Left lung (tissue), 10 donors: Measurements from ENCODE around the gene SHFL. TPM values are rescaled to one million over a fixed set of nuclear protein-coding genes. Genes with fewer than 3 reads are reported as not detected.

ENCODE experiments used
- ATAC-seq: fragments of 200-7000 bp; cut with Tn5 transposase; one replicate; pipeline ENCODE4 v1.9.1; 2020; ENCODE audit warnings: moderate library complexity
- DNase-seq, 4 donors: peaks; one replicate each; pipeline ENCODE4 v3.0.0-alpha.2; 2013 to 2020
- H3K27ac ChIP-seq, 2 donors: fragments of 200-600 bp; sonication (generic) in 1 of 2; one replicate each; pipeline versions ENCODE4 v1.5.0 to v1.8.0; 2020 to 2021
- H3K27me3 ChIP-seq, 2 donors: fragments of 200-600 bp; sonication (generic) in 1 of 2; one replicate each; pipeline versions ENCODE4 v1.5.0 to v1.8.0; 2020 to 2021
- H3K36me3 ChIP-seq, 2 donors: fragments of 200-600 bp; sonication (generic) in 1 of 2; one replicate each; pipeline versions ENCODE4 v1.5.0 to v1.8.0; 2020 to 2021
- H3K4me1 ChIP-seq, 2 donors: fragments of 200-600 bp; one replicate each; pipeline ENCODE4 v1.8.0; 2021
- H3K4me3 ChIP-seq, 2 donors: fragments of 200-600 bp; sonication (generic) in 1 of 2; one replicate each; pipeline versions ENCODE4 v1.5.0 to v1.8.0; 2020 to 2021; ENCODE audit warnings: mild to moderate bottlenecking in 1 of 2
- H3K9me3 ChIP-seq, 2 donors: fragments of 200-600 bp; sonication (generic) in 1 of 2; one replicate each; pipeline versions ENCODE4 v1.5.0 to v1.8.0; 2020 to 2021
- intact Hi-C, 2 donors: fragments of 100-400 bp; cut with DNase I; formaldehyde crosslinking; loops; one replicate each; pipeline versions ENCODE4 v1.11.2 to v1.14.2; 2022
- polyA plus RNA-seq, 6 donors: library from polyadenylated mRNA; unstranded; fragments of 120-200 nt; gene quantifications; one replicate each; pipeline ENCODE4 v1.2.1, GENCODE V29; 2013; ENCODE audit not compliant: insufficient read length in 6 of 6
- total RNA-seq, 2 donors: library from RNA; stranded (reverse); fragmentation: NEBNext Ultra II Directional; extraction: Animal tissue kit (Norgen Biotek cat#: 25700); gene quantifications; one replicate each; pipeline ENCODE4 v1.2.1, GENCODE V29; 2021
- TF ChIP-seq, protein P1 (sequence below), 2 donors: fragments of 200-600 bp; sonication (generic) in 1 of 2; IDR thresholded peaks; one replicate each; pipeline versions ENCODE4 v1.5.0 to v1.8.0; 2021; ENCODE audit warnings: antibody characterized with exemption in 2 of 2
- donor health status: DM: no; HTN: yes; CAD: no.
- donor health status: DM: no; HTN: no; CAD: no.

The SHFL gene
- total and polyA plus RNA-seq, 8 donors: 28.8 to 41.6 (median 35.8) TPM

DNA sequence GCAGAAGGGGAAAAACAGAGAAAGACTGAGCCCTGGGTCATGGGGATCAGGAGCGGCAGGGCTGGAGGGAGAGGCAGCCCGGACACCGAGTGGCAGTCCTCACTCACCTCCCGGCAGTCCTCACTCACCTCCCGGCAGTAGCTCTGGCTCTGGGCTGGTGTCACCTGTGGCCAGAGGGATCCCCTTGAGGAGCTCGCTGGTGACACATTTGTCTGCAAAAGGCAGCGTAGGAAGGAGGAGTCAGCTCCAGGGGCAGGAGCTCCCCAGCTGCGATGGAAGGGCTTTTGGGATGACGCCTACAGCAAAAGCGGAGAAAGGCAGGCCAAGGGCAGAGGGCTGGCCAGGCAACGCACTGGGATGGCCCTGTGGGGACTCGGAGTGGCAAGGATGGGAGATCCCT is 32.8 kb downstream of the SHFL start:
- DNase-seq: no peak
- Histone ChIP-seq H3K27me3 (no peaks in the 10 kb centered on the region), H3K4me3 (peak overlapping the region; percentile 86 to 95), H3K4me1 (peaks cover 19 to 51% of the 10 kb centered on the region in 2 donors), H3K27ac (peak overlapping the region in 1 of 2 donors; percentile 79), H3K36me3 (peaks cover 0 to 49% of the 10 kb centered on the region in 2 donors), H3K9me3 (no peaks in the 10 kb centered on the region)
- TF ChIP-seq, protein P1, sequence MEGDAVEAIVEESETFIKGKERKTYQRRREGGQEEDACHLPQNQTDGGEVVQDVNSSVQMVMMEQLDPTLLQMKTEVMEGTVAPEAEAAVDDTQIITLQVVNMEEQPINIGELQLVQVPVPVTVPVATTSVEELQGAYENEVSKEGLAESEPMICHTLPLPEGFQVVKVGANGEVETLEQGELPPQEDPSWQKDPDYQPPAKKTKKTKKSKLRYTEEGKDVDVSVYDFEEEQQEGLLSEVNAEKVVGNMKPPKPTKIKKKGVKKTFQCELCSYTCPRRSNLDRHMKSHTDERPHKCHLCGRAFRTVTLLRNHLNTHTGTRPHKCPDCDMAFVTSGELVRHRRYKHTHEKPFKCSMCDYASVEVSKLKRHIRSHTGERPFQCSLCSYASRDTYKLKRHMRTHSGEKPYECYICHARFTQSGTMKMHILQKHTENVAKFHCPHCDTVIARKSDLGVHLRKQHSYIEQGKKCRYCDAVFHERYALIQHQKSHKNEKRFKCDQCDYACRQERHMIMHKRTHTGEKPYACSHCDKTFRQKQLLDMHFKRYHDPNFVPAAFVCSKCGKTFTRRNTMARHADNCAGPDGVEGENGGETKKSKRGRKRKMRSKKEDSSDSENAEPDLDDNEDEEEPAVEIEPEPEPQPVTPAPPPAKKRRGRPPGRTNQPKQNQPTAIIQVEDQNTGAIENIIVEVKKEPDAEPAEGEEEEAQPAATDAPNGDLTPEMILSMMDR (IDR thresholded peaks at IDR 0.05): no peak
- intact Hi-C loops: loop anchor here in 1 of 2 donors (10.0 kb wide), 1 partner anchor 126 kb away; no protein-coding TSS in a partner anchor
- ATAC-seq: no peak

DNA sequence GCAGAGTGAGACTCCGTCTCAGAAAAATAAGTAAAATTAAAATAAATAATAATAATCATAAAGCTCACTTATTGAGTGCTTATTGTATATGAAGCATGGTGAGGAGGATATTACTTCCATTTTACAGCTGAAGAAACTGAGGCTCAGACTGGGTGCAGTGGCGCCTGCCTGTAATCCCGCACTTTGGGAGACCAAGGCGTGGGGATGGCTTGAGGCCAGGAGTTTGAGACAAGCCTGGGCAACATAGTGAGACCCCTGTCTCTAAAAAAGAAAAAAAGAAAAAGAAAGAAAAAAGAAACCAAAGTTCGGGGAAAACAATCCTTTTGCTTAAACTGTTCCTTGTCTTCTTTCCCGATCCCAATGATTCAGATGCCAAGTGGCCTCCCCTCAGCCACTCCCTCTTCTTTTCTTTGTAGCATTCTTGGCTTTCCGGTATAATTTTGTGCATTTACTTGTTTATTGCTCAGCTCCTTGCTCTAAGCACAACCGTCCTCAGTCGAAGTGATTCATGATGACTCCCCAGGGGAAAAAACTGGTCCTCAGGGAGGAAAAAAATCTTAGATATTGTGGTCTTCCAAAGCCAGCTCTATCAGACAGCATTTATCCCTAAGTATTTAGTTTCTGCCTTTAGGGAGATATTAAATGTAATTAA is 34.5 kb downstream of the SHFL start:
- peaks cover 0 to 32% of the 10 kb centered on the region in 2 donors for H3K36me3 ChIP-seq
- H3K4me1 ChIP-seq: peaks cover 19 to 53% of the 10 kb centered on the region in 2 donors
- peak overlapping the region in 1 of 2 donors; percentile 79 for H3K27ac ChIP-seq
- no peaks in the 10 kb centered on the region for H3K9me3 ChIP-seq
- DNase-seq (no peak), ATAC-seq (peak; percentile 3)
- intact Hi-C loops: no loop called here
- TF ChIP-seq, protein P1 (IDR thresholded peaks at IDR 0.05): no peak
- H3K4me3 ChIP-seq: no peak overlapping the region
- H3K27me3 ChIP-seq: no peaks in the 10 kb centered on the region

DNA sequence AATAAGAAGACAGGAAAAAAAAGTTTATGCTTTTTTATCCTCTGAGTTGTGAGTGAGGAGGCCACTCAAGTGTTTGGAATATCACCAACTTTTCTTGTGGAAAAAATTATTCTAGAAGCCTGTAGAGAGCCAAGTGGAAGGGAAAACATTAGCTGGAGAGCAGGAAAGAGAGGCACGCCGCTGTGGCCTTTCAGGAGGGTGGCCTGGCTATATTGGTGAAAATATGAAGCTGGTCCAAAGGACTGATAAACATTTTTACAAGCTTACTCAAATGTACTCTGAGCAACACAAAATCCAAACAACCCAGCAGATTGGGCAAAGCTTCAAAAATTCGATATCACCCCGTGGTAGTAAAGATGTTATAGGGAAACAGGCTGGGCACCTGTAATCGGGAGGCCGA is 35.9 kb downstream of the SHFL start:
- no peaks in the 10 kb centered on the region for H3K27me3 ChIP-seq
- H3K36me3 ChIP-seq: peaks cover 0 to 18% of the 10 kb centered on the region in 2 donors
- intact Hi-C loops: no loop called here
- peak; percentile 61 for ATAC-seq
- TF ChIP-seq, protein P1 (IDR thresholded peaks at IDR 0.05): no peak
- no peaks in the 10 kb centered on the region for H3K9me3 ChIP-seq
- H3K4me1 ChIP-seq: peaks cover 19 to 50% of the 10 kb centered on the region in 2 donors
- peak in 1 of 4 donors; percentile 35 for DNase-seq
- peak overlapping the region; percentile 41 to 79 for H3K27ac ChIP-seq
- H3K4me3 ChIP-seq: no peak overlapping the region

DNA sequence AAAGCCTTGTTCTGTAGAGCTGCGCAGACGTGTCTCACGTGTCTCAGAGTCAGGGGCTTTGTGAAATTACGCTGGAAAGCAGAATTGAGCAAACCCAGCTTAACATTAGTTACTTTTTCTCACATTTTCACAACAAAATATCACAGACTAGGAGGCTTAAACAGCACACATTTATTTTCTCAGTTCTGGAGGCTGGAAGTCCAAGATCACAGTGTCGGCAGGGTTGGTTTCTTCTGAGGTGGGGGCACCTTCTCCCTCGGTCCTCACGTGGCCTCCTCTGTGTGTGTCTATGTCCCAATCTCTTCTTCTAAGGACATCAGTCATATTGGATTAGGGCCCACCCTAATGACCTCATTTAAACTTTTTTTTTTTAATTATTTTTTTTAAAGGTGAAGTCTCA is 38.3 kb downstream of the SHFL start:
- Histone ChIP-seq H3K4me3 (no peak overlapping the region), H3K27ac (no peak overlapping the region), H3K27me3 (no peaks in the 10 kb centered on the region), H3K4me1 (peaks cover 10 to 34% of the 10 kb centered on the region in 2 donors), H3K36me3 (peaks cover 0 to 19% of the 10 kb centered on the region in 2 donors), H3K9me3 (no peaks in the 10 kb centered on the region)
- intact Hi-C loops: no loop called here
- ATAC-seq (no peak), DNase-seq (no peak)
- TF ChIP-seq, protein P1 (IDR thresholded peaks at IDR 0.05): no peak

DNA sequence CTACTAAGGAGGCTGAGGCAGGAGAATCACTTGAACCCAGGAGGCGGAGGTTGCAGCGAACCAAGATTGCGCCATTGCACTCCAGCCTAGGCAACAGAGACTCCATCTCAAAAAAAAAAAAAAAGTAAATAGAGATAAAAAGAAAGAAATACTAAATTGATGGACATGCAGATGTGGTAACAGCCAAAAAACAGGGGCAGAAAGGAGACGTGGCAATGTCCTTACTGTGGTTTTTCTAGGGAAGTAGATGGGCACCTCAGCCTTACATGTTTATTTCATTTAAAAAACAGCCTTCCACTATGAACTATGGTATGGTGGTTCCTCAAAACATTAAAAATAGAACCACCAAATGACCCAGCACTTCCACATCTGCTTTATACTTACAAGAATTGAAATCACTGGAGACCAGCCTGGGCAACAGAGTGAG is 40.1 kb downstream of the SHFL start:
- peak; percentile 29 for ATAC-seq
- Histone ChIP-seq H3K36me3 (peaks cover 0 to 37% of the 10 kb centered on the region in 2 donors), H3K27me3 (no peaks in the 10 kb centered on the region), H3K4me1 (peaks cover 6 to 23% of the 10 kb centered on the region in 2 donors), H3K9me3 (no peaks in the 10 kb centered on the region), H3K27ac (peak overlapping the region; percentile 49 to 88), H3K4me3 (no peak overlapping the region)
- DNase-seq: no peak
- intact Hi-C loops: no loop called here
- TF ChIP-seq, protein P1 (IDR thresholded peaks at IDR 0.05): no peak
